Endometrial microvascular endothelial cells (primary cell): Measurements from ENCODE around the gene KRTAP17-1. TPM values are rescaled to one million over a fixed set of nuclear protein-coding genes. Genes with fewer than 3 reads are reported as not detected.

Experiments used
- in situ Hi-C: cut with HindIII; loops from 2 replicates; pipeline ENCODE4 v1.10.0; 2017; ENCODE audit warnings: low sequenced_read_pairs, low pct_unique_long_range_greater_than_20kb; ENCODE audit errors: inconsistent ontology term
- total RNA-seq: library from RNA; depleted of rRNA; stranded (reverse); fragments of >200 nt; gene quantifications from one replicate; pipeline ENCODE4 v1.2.3, GENCODE V29; 2015; ENCODE audit errors: inconsistent ontology term

Gene KRTAP17-1
- total RNA-seq, 1 donor from 2014 or later = not detected

- in situ Hi-C loops = no loop called here
These were observed 19.1 kb upstream of the KRTAP17-1 start for GRCh38 chr17:41334385-41335305.

- in situ Hi-C loops = no loop called here
These were observed 18.3 kb upstream of the KRTAP17-1 start for GRCh38 chr17:41333836-41334235.

GRCh38 chr17:41333098-41333497, 17.6 kb upstream of the KRTAP17-1 start:
- in situ Hi-C loops = no loop called here

GRCh38 chr17:41332239-41332638, 16.7 kb upstream of the KRTAP17-1 start:
- in situ Hi-C loops = no loop called here

GRCh38 chr17:41331606-41332005, 16.1 kb upstream of the KRTAP17-1 start:
- in situ Hi-C loops = no loop called here

- in situ Hi-C loops = no loop called here
These were observed 13.9 kb upstream of the KRTAP17-1 start for GRCh38 chr17:41329279-41329948.

GRCh38 chr17:41328207-41328606, 12.7 kb upstream of the KRTAP17-1 start:
- in situ Hi-C loops = no loop called here

GRCh38 chr17:41327411-41328120, 12.1 kb upstream of the KRTAP17-1 start:
- in situ Hi-C loops = no loop called here

- in situ Hi-C loops = no loop called here
These were observed 10.9 kb upstream of the KRTAP17-1 start for GRCh38 chr17:41326173-41327145.

- in situ Hi-C loops = no loop called here
These were observed 10.1 kb upstream of the KRTAP17-1 start for GRCh38 chr17:41325611-41326010.

- in situ Hi-C loops = no loop called here
These were observed 9.6 kb upstream of the KRTAP17-1 start for GRCh38 chr17:41325126-41325525.

- in situ Hi-C loops = no loop called here
These were observed 8.9 kb upstream of the KRTAP17-1 start for GRCh38 chr17:41324180-41325075.

- in situ Hi-C loops = no loop called here
These were observed 7.7 kb upstream of the KRTAP17-1 start for GRCh38 chr17:41322903-41323895.

GRCh38 chr17:41322094-41322902, 6.8 kb upstream of the KRTAP17-1 start:
- in situ Hi-C loops = no loop called here

- in situ Hi-C loops = no loop called here
These were observed 2.7 kb upstream of the KRTAP17-1 start for GRCh38 chr17:41318231-41318630.
